ENCODE results near the gene PIEZO2. TPM values are rescaled to one million over a fixed set of nuclear protein-coding genes. Genes with fewer than 3 reads are reported as not detected.

PIEZO2 gene
- total RNA-seq, 4 donors from 2014 or later, result 2.7 to 11.7 (median 4.0) TPM

DNA sequence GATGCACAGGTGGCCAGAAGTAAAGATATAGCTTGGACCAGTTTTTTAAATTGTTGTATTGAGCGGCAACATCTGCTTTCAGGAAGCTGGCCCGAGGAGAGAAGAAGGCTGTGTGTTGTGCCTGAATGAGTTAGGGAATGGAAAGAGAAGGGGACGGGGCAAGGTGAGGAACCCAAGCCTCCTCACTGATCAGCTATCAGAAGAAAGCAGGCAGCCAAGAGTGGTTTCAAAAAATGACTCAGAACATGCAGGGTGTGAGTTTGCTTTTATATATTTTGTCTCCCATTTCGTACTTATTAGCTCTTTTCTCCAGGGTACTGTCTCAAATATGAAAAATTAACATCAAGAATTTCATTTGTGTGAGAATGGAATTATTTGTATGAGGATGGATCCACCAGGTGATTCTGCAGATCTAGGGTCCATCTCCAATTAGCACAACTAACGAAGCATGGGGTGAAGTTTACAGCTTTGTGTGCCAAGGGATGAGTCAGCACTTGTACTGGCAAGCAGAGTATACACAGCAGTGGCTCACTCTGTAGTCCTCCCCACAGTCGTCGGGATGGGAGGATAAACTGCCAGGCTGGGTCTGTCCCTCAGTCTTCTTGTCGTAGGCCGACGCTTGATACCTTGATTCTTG lies 175.7 kb downstream of the PIEZO2 start:
- TF ChIP-seq, protein P1, sequence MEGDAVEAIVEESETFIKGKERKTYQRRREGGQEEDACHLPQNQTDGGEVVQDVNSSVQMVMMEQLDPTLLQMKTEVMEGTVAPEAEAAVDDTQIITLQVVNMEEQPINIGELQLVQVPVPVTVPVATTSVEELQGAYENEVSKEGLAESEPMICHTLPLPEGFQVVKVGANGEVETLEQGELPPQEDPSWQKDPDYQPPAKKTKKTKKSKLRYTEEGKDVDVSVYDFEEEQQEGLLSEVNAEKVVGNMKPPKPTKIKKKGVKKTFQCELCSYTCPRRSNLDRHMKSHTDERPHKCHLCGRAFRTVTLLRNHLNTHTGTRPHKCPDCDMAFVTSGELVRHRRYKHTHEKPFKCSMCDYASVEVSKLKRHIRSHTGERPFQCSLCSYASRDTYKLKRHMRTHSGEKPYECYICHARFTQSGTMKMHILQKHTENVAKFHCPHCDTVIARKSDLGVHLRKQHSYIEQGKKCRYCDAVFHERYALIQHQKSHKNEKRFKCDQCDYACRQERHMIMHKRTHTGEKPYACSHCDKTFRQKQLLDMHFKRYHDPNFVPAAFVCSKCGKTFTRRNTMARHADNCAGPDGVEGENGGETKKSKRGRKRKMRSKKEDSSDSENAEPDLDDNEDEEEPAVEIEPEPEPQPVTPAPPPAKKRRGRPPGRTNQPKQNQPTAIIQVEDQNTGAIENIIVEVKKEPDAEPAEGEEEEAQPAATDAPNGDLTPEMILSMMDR (IDR thresholded peaks at IDR 0.05), result no peak
- no peak for ATAC-seq (ENCODE audit: low FRiP score)

DNA sequence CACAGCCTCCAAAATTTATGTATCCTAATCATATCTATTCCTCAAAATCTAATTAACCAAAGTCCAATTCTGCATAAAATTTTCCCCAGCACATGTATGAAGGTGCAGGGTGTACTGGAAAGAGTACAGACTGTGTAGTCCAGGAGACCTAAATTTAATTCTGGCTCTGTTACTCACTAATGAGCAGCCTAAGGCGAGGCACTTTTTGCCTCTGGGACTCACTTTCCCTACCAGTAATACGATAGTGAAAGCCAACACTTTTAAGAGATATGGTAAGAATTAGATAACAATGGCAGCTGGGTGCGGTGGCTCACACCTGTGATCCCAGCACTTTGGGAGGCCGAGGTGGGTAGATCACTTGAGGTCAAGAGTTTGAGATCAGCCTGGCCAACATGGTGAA lies 177.7 kb downstream of the PIEZO2 start:
- ATAC-seq (ENCODE audit: low FRiP score), result no peak

More for the DNA sequence above, 175.7 kb downstream of the PIEZO2 start:
- DNase-seq (ENCODE audit: low spot score), result no peak

DNA sequence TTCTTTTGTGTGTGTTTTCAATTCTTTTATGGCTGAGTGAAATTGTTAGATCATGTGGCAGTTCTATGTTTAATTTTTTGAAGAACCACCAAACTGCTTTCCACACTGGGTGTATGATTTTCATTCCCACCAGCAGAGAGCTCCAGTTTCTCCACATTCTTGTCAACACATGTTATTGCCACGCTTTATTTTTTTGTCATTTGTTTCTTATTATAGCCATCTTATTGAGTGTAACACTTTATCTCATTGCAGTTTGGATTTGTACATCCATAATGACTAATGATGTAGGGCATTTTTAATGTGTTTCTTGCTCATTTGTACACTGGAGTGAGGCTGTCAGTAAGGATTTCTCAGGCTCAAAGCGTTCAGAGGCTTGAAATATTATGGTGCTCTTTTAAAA lies 184.2 kb downstream of the PIEZO2 start:
- DNase-seq (ENCODE audit: low spot score) (no peak), ATAC-seq (ENCODE audit: low FRiP score) (no peak)
- TF ChIP-seq, protein P1 (IDR thresholded peaks at IDR 0.05), result no peak

More for the DNA sequence above, 177.7 kb downstream of the PIEZO2 start:
- DNase-seq (ENCODE audit: low spot score), result no peak
- TF ChIP-seq, protein P1 (IDR thresholded peaks at IDR 0.05), result no peak

GRCh38 chr18:10953672-10954071 lies 195.7 kb downstream of the PIEZO2 start:
- ATAC-seq (ENCODE audit: low FRiP score), result no peak
- DNase-seq (ENCODE audit: low spot score), result no peak
- TF ChIP-seq, protein P1 (IDR thresholded peaks at IDR 0.05), result no peak

GRCh38 chr18:10951631-10952544 lies 197.5 kb downstream of the PIEZO2 start:
- TF ChIP-seq, protein P1 (IDR thresholded peaks at IDR 0.05), result no peak
- no peak for ATAC-seq (ENCODE audit: low FRiP score)

DNA sequence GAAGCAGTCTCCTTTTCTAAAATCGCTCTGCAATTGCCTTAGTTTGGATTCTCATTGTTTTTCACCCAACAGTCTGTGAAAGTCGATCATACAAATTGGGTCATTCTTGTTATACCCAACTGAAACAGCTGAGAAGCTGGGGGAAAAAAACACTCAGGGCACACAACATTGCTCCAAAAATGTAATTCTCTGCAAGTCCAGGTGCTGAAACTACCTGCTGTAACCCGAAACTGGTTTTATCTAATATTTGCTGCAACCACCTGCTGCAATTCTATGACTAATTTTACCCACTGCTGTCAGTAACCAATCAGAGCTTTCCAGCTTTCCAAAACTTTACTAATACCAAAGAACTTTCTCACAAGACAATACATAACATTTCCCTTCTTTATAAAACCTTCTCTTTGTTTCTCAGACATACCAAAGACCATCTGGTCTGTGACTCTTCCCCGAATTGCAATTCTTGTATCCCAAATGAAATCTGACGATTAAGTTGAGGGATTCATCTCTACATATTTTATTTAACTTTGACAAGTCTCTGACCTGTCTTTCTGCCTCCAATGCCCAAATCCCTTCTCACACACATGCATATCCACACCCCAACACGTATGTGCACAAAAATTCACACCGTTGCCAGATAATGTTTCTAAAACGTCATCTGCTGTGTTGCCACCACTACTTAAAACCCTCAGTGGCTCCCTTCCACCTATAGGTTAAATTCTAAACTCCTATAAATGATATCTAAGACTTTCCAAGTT lies 198.3 kb downstream of the PIEZO2 start:
- ATAC-seq (ENCODE audit: low FRiP score) (no peak), DNase-seq (ENCODE audit: low spot score) (no peak)
- TF ChIP-seq, protein P1 (IDR thresholded peaks at IDR 0.05), result no peak

More at GRCh38 chr18:10951631-10952544, 197.5 kb downstream of the PIEZO2 start:
- DNase-seq (ENCODE audit: low spot score), result no peak
